T-cell (primary cell): ENCODE results near the gene ZXDC. TPM values are rescaled to one million over a fixed set of nuclear protein-coding genes. Genes with fewer than 3 reads are reported as not detected.

Experiments
- ATAC-seq, 4 experiments: fragments of 200-7000 bp in 3 of 4; fragments of 150-1000 bp in 1 of 4; cut with Tn5 transposase; replicated peaks in 1 of 4; 1 replicate in 3 of 4; 2 replicates in 1 of 4; pipeline ENCODE4 v1.10.0; 2021; ENCODE audit warnings: moderate library complexity in 3 of 4, mild to moderate bottlenecking in 2 of 4, moderate number of reproducible peaks in 1 of 4
- CTCF ChIA-PET, 2 donors: fragments of 300-600 bp; sonication (Branson Sonifier 250); formaldehyde crosslinking; loops; one replicate each; lab custom pipeline; 2022; ENCODE audit warnings: antibody characterized with exemption in 2 of 2; lab: Charles Lee
- POLR2A ChIA-PET, 2 donors: fragments of 300-600 bp; sonication (Branson Sonifier 250); formaldehyde crosslinking; loops; one replicate each; lab custom pipeline; 2022; ENCODE audit warnings: antibody characterized with exemption in 2 of 2; lab: Charles Lee
- DNase-seq, 35 experiments: peaks; one replicate each; pipeline versions ENCODE4 v3.0.0 to v3.0.0-alpha.2; 2013 to 2023
- H3K27ac ChIP-seq: one replicate; pipeline ENCODE4 v1.5.1; 2013; ENCODE audit warnings: low read length
- H3K27me3 ChIP-seq, 2 experiments: replicated peaks in 1 of 2; 1 replicate in 1 of 2; 2 replicates in 1 of 2; pipeline versions ENCODE4 v1.6.1 to v1.7.0; 2013; ENCODE audit warnings: low read length in 1 of 2, mixed read lengths in 1 of 2; ENCODE audit not compliant: control insufficient read depth in 2 of 2, insufficient read depth in 2 of 2; ENCODE audit errors: extremely low read depth in 1 of 2
- H3K36me3 ChIP-seq, 2 donors: 1 replicate in 1 of 2; 2 replicates in 1 of 2; pipeline versions ENCODE4 v1.6.1 to v1.7.0; 2013; ENCODE audit warnings: low read length in 1 of 2; ENCODE audit not compliant: control insufficient read depth in 2 of 2, insufficient read depth in 1 of 2; ENCODE audit errors: extremely low read depth in 1 of 2
- H3K4me1 ChIP-seq, 2 experiments: 1 replicate in 1 of 2; 2 replicates in 1 of 2; pipeline versions ENCODE4 v1.6.1 to v1.7.0; 2013; ENCODE audit warnings: low read length in 2 of 2, mixed read lengths in 1 of 2; ENCODE audit not compliant: insufficient read depth in 2 of 2, control insufficient read depth in 1 of 2; ENCODE audit errors: extremely low read depth in 1 of 2
- H3K4me3 ChIP-seq, 2 donors: 1 replicate in 1 of 2; 2 replicates in 1 of 2; pipeline versions ENCODE4 v1.5.1 to v1.7.0; 2013; ENCODE audit warnings: mild to moderate bottlenecking in 2 of 2, low read length in 1 of 2, moderate library complexity in 1 of 2; ENCODE audit not compliant: control insufficient read depth in 1 of 2; ENCODE audit errors: extremely low read depth in 1 of 2
- H3K9me3 ChIP-seq: 2 replicates; pipeline ENCODE4 v1.7.0; 2013
- H3K27ac Mint-ChIP-seq, 2 donors: one replicate each; pipeline ENCODE4 v1.8.0; 2020 to 2021; ENCODE audit warnings: mild to moderate bottlenecking in 2 of 2, mixed read lengths in 2 of 2
- H3K27me3 Mint-ChIP-seq, 2 donors: one replicate each; pipeline ENCODE4 v1.8.0; 2021 to 2022; ENCODE audit warnings: mixed read lengths in 2 of 2
- H3K36me3 Mint-ChIP-seq: one replicate; pipeline ENCODE4 v1.8.0; 2021; ENCODE audit warnings: mixed read lengths
- H3K4me1 Mint-ChIP-seq, 3 donors: one replicate each; pipeline ENCODE4 v1.8.0; 2020 to 2022; ENCODE audit warnings: mixed read lengths in 3 of 3, mild to moderate bottlenecking in 1 of 3
- H3K4me3 Mint-ChIP-seq, 3 donors: one replicate each; pipeline ENCODE4 v1.8.0; 2020 to 2022; ENCODE audit warnings: mild to moderate bottlenecking in 3 of 3, mixed read lengths in 3 of 3, moderate library complexity in 3 of 3
- H3K9me3 Mint-ChIP-seq, 3 donors: one replicate each; pipeline ENCODE4 v1.8.0; 2020 to 2022; ENCODE audit warnings: mixed read lengths in 3 of 3
- WGBS: methylation state at CpG from one replicate; pipeline ENCODE4 v1.1.5; 2013; ENCODE audit warnings: missing lambda C conversion rate; ENCODE audit not compliant: insufficient coverage; 5-methylcytosine and 5-hydroxymethylcytosine counted together
- total RNA-seq, 35 experiments: library from RNA in 6 of 35; stranded (reverse) in 6 of 35; fragments of 120-200 nt in 1 of 35; gene quantifications; one replicate each; pipeline versions ENCODE4 v1.2.1 to v1.2.4 and lab custom pipeline; 2013 to 2026

Gene ZXDC
- total RNA-seq, 5 donors from 2014 or later (not counting 1 experiment from before 2014, with no cell fraction given): 57.6 to 68.7 (median 61.8) TPM

GRCh38 chr3:126465928-126466544 is 9.7 kb downstream of the ZXDC start:
- peaks cover 64% of the 10 kb centered on the region for H3K36me3 Mint-ChIP-seq

GRCh38 chr3:126464997-126465396 is 10.7 kb downstream of the ZXDC start:
- Histone ChIP-seq H3K36me3 (peaks cover 29 to 94% of the 10 kb centered on the region in 2 donors), H3K4me3 (no peak overlapping the region), H3K27me3 (no peaks in the 10 kb centered on the region), H3K9me3 (no peaks in the 10 kb centered on the region), H3K27ac (no peak overlapping the region), H3K4me1 (peaks cover 0 to 10% of the 10 kb centered on the region in 2 experiments)
- Mint-ChIP-seq H3K4me1 (peaks cover 27 to 40% (median 36%) of the 10 kb centered on the region in 3 donors), H3K27ac (no peak overlapping the region), H3K27me3 (no peaks in the 10 kb centered on the region), H3K36me3 (peaks cover 63% of the 10 kb centered on the region), H3K4me3 (no peak overlapping the region), H3K9me3 (no peaks in the 10 kb centered on the region)
- ChIA-PET POLR2A (no interaction called here), CTCF (no interaction called here)
- WGBS: 94% methylated on average over 8 of the region's 11 CpGs
- no peak for ATAC-seq
- no peak for DNase-seq

More at GRCh38 chr3:126465928-126466544, 9.7 kb downstream of the ZXDC start:
- ATAC-seq: no peak
- Histone ChIP-seq H3K27ac (no peak overlapping the region), H3K4me1 (peaks cover 0 to 10% of the 10 kb centered on the region in 2 experiments), H3K36me3 (peaks cover 30 to 94% of the 10 kb centered on the region in 2 donors), H3K27me3 (no peaks in the 10 kb centered on the region), H3K4me3 (no peak overlapping the region), H3K9me3 (no peaks in the 10 kb centered on the region)
- POLR2A ChIA-PET: no interaction called here
- no peak overlapping the region for H3K4me3 Mint-ChIP-seq
- CTCF ChIA-PET: no interaction called here
- DNase-seq: peak in 1 of 35 experiments; percentile 19
- H3K27ac Mint-ChIP-seq: no peak overlapping the region
- no peaks in the 10 kb centered on the region for H3K9me3 Mint-ChIP-seq
- 91% methylated on average over 10 of the region's 16 CpGs for WGBS
- H3K27me3 Mint-ChIP-seq: no peaks in the 10 kb centered on the region
- H3K4me1 Mint-ChIP-seq: peaks cover 27 to 44% (median 38%) of the 10 kb centered on the region in 3 donors

DNA sequence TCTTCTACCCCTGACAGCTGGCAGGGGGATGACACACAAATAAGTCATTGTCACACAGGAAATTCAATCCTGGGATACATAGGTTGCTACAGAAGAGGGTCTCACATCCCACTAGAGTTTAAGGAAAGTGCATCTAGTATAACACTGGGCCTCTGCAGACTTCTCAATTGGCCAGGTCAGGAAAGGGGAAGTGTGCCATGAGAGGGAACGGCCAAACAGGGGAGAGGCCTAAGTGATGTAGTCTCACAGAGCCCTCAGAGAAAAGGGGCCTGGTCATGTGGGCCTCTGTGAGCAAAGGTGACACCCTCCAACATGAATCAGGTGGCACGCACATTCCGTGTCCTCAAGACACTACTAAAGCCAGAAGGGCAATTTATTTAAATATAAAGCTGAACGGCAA is 11.2 kb downstream of the ZXDC start:
- ChIA-PET CTCF (no interaction called here), POLR2A (no interaction called here)
- Mint-ChIP-seq H3K36me3 (peaks cover 59% of the 10 kb centered on the region), H3K27ac (no peak overlapping the region), H3K4me1 (peaks cover 22 to 36% (median 32%) of the 10 kb centered on the region in 3 donors), H3K9me3 (no peaks in the 10 kb centered on the region), H3K27me3 (no peaks in the 10 kb centered on the region), H3K4me3 (peak overlapping the region in 1 of 3 donors; percentile 5)
- 0% methylated on average over 1 of the region's 4 CpGs for WGBS
- peaks cover 0 to 10% of the 10 kb centered on the region in 2 experiments for H3K4me1 ChIP-seq
- H3K9me3 ChIP-seq: no peaks in the 10 kb centered on the region
- H3K27me3 ChIP-seq: no peaks in the 10 kb centered on the region
- H3K4me3 ChIP-seq: no peak overlapping the region
- H3K27ac ChIP-seq: no peak overlapping the region
- ATAC-seq (no peak), DNase-seq (no peak)
- H3K36me3 ChIP-seq: peaks cover 29 to 94% of the 10 kb centered on the region in 2 donors

DNA sequence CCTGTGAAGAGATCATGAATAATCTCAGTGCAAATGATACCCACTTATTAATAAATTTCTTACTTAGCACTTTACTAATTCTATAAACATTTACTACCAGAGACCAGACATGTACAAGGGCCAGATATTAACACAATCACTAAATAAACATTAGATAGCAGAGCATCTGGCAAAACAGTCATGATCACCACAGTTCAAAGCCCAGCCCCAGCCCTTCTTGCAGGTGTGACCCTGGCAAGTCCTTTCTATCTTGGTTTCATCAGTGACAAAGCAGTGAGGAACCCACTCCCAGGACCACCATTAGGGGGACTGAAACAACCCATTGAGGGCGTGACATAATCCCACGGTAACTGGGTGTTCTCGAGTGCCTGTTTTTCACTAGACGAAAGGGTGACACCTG is 11.6 kb downstream of the ZXDC start:
- Mint-ChIP-seq H3K4me1 (peaks cover 18 to 32% (median 28%) of the 10 kb centered on the region in 3 donors), H3K4me3 (peak overlapping the region in 1 of 3 donors; percentile 5), H3K9me3 (no peaks in the 10 kb centered on the region), H3K36me3 (peaks cover 58% of the 10 kb centered on the region), H3K27me3 (no peaks in the 10 kb centered on the region), H3K27ac (no peak overlapping the region)
- Histone ChIP-seq H3K9me3 (no peaks in the 10 kb centered on the region), H3K4me3 (no peak overlapping the region), H3K27ac (no peak overlapping the region), H3K27me3 (no peaks in the 10 kb centered on the region), H3K36me3 (peaks cover 33 to 94% of the 10 kb centered on the region in 2 donors), H3K4me1 (peaks cover 0 to 10% of the 10 kb centered on the region in 2 experiments)
- no peak for ATAC-seq
- WGBS: 82% methylated on average over 4 of the region's 4 CpGs
- ChIA-PET POLR2A (no interaction called here), CTCF (no interaction called here)
- DNase-seq: peak in 1 of 35 experiments; percentile 16

- Histone ChIP-seq H3K4me3 (no peak overlapping the region), H3K36me3 (peaks cover 35 to 94% of the 10 kb centered on the region in 2 donors), H3K9me3 (no peaks in the 10 kb centered on the region), H3K27ac (no peak overlapping the region), H3K27me3 (no peaks in the 10 kb centered on the region), H3K4me1 (peaks cover 0 to 4% of the 10 kb centered on the region in 2 experiments)
- Mint-ChIP-seq H3K27ac (no peak overlapping the region), H3K9me3 (no peaks in the 10 kb centered on the region), H3K4me1 (peaks cover 13 to 28% (median 25%) of the 10 kb centered on the region in 3 donors), H3K4me3 (no peak overlapping the region), H3K36me3 (peaks cover 57% of the 10 kb centered on the region), H3K27me3 (no peaks in the 10 kb centered on the region)
- ChIA-PET CTCF (no interaction called here), POLR2A (no interaction called here)
- DNase-seq (no peak), ATAC-seq (no peak)
- 100% methylated on average over 1 of the region's 2 CpGs for WGBS
Measured at GRCh38 chr3:126463521-126463920, 12.2 kb downstream of the ZXDC start.

DNA sequence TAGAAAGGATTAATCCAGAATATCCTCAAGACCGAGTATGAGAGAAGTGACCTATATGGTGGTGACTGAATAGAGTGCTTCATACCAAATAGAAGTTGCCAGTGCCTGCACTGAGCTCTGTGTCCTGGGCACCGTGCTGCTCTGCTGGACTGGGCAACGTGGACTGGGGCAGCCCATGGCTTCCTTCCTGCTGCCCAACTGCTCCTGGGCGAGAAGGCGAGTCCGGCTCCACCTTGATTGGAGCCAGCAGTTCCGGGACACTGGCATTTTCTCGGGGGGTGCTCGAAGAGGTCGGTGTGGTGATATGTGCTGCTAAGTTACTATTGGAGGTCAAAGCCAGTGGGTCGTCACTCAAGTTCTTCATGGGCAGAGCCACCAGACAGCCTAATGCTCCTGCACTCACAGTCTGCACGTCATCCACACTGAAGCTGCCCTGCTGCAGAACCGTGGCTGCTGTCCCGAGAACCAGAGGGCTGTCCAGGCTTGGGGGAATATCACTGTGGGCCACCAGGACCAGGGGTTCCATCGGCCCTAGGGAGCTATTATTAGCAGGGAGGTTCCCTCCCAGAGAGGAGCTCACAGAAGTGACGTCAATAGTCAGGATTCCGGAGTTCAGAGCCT is 14.1 kb downstream of the ZXDC start:
- Mint-ChIP-seq H3K27ac (no peak overlapping the region), H3K4me1 (peaks cover 6 to 22% (median 22%) of the 10 kb centered on the region in 3 donors), H3K4me3 (no peak overlapping the region), H3K27me3 (no peaks in the 10 kb centered on the region), H3K9me3 (no peaks in the 10 kb centered on the region), H3K36me3 (peaks cover 59% of the 10 kb centered on the region)
- Histone ChIP-seq H3K9me3 (no peaks in the 10 kb centered on the region), H3K4me3 (no peak overlapping the region), H3K27me3 (no peaks in the 10 kb centered on the region), H3K4me1 (peaks cover 0 to 3% of the 10 kb centered on the region in 2 experiments), H3K36me3 (peaks cover 23 to 91% of the 10 kb centered on the region in 2 donors), H3K27ac (no peak overlapping the region)
- ATAC-seq (no peak), DNase-seq (no peak)
- ChIA-PET CTCF (interaction anchor here in 1 of 2 donors (1.1 kb wide), 1 partner anchor 10 kb away, joined by 3 read pairs; no protein-coding TSS in a partner anchor), POLR2A (interaction anchor here (0.5 to 0.7 kb wide), 2 partner anchors 32 to 470 kb away, joined by 3 to 6 read pairs; no protein-coding TSS in a partner anchor)
- 95% methylated on average over 15 of the region's 17 CpGs for WGBS
